ENCODE measurements around the gene IL18R1. TPM values are rescaled to one million over a fixed set of nuclear protein-coding genes. Genes with fewer than 3 reads are reported as not detected.

IL18R1 gene
- total and polyA plus RNA-seq, 4 donors: 4.8 to 12.7 (median 5.9) TPM

DNA sequence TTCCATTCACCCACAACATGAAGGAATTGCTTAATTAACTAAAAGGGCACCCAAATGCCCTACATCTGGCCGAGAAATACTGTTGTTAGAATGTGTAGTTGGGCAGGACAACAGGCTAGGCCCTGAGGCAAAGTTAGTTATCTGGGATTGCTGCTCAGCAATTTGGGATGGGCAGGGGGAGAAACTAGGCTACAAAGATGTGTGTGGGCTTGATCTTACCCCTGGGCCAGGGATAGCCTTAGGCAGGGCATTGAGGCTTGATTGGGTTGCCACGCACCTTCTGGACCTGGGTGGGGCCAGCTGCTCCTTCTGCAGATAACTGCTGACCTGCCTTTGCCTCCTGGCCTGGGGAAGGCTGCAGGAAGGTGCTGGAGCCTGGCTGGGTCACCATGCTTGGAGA lies 76.8 kb downstream of the IL18R1 start:
- Histone ChIP-seq H3K9ac (ENCODE audit: low read depth in 1 of 2, low read length in 2 of 2) (no peak overlapping the region), H3K27ac (ENCODE audit: low read depth in 1 of 2, low read length in 2 of 2) (no peak overlapping the region), H3K4me1 (ENCODE audit: control insufficient read depth in 4 of 4, insufficient read depth in 4 of 4, low read length in 3 of 4) (no peaks in the 10 kb centered on the region), H3K9me3 (ENCODE audit: control insufficient read depth in 4 of 4, low read length in 3 of 4) (no peaks in the 10 kb centered on the region), H3K27me3 (ENCODE audit: control insufficient read depth in 4 of 4, insufficient read depth in 4 of 4, low read length in 3 of 4) (no peaks in the 10 kb centered on the region), H3K36me3 (ENCODE audit: control insufficient read depth in 4 of 4, insufficient read depth in 3 of 4, low read depth in 1 of 4, low read length in 3 of 4) (no peaks in the 10 kb centered on the region), H3K4me3 (ENCODE audit: low read depth in 1 of 3, low read length in 3 of 3) (no peak overlapping the region)
- TF ChIP-seq FOXA1 (IDR thresholded peaks at IDR 0.05): no peak
- TF ChIP-seq RXRA (IDR thresholded peaks at IDR 0.05): no peak
- TF ChIP-seq FOXA2 (IDR thresholded peaks at IDR 0.05): no peak
- TF ChIP-seq SP1 (IDR thresholded peaks at IDR 0.05): no peak
- TF ChIP-seq TAF1 (conservative IDR thresholded peaks at IDR 0.05): no peak
- TF ChIP-seq, protein P1, sequence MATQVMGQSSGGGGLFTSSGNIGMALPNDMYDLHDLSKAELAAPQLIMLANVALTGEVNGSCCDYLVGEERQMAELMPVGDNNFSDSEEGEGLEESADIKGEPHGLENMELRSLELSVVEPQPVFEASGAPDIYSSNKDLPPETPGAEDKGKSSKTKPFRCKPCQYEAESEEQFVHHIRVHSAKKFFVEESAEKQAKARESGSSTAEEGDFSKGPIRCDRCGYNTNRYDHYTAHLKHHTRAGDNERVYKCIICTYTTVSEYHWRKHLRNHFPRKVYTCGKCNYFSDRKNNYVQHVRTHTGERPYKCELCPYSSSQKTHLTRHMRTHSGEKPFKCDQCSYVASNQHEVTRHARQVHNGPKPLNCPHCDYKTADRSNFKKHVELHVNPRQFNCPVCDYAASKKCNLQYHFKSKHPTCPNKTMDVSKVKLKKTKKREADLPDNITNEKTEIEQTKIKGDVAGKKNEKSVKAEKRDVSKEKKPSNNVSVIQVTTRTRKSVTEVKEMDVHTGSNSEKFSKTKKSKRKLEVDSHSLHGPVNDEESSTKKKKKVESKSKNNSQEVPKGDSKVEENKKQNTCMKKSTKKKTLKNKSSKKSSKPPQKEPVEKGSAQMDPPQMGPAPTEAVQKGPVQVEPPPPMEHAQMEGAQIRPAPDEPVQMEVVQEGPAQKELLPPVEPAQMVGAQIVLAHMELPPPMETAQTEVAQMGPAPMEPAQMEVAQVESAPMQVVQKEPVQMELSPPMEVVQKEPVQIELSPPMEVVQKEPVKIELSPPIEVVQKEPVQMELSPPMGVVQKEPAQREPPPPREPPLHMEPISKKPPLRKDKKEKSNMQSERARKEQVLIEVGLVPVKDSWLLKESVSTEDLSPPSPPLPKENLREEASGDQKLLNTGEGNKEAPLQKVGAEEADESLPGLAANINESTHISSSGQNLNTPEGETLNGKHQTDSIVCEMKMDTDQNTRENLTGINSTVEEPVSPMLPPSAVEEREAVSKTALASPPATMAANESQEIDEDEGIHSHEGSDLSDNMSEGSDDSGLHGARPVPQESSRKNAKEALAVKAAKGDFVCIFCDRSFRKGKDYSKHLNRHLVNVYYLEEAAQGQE (IDR thresholded peaks at IDR 0.05): no peak
- TF ChIP-seq HNF4A (conservative IDR thresholded peaks at IDR 0.05): no peak
- no peak for TF ChIP-seq GABPA (IDR thresholded peaks at IDR 0.05 in 1 of 2, conservative IDR thresholded peaks at IDR 0.05 in 1 of 2)
- TF ChIP-seq, protein P2, sequence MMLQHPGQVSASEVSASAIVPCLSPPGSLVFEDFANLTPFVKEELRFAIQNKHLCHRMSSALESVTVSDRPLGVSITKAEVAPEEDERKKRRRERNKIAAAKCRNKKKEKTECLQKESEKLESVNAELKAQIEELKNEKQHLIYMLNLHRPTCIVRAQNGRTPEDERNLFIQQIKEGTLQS (IDR thresholded peaks at IDR 0.05): no peak
- no peak for TF ChIP-seq JUND (IDR thresholded peaks at IDR 0.05)
- TF ChIP-seq, protein P3, sequence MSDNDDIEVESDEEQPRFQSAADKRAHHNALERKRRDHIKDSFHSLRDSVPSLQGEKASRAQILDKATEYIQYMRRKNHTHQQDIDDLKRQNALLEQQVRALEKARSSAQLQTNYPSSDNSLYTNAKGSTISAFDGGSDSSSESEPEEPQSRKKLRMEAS (IDR thresholded peaks at IDR 0.05): no peak
- no peak for TF ChIP-seq HNF4G (IDR thresholded peaks at IDR 0.05)
- no peak for TF ChIP-seq RAD21 (IDR thresholded peaks at IDR 0.05)
- no peak for DNase-seq (ENCODE audit: low spot score)
- WGBS: 90% methylated on average over 2 of the region's 2 CpGs

DNA sequence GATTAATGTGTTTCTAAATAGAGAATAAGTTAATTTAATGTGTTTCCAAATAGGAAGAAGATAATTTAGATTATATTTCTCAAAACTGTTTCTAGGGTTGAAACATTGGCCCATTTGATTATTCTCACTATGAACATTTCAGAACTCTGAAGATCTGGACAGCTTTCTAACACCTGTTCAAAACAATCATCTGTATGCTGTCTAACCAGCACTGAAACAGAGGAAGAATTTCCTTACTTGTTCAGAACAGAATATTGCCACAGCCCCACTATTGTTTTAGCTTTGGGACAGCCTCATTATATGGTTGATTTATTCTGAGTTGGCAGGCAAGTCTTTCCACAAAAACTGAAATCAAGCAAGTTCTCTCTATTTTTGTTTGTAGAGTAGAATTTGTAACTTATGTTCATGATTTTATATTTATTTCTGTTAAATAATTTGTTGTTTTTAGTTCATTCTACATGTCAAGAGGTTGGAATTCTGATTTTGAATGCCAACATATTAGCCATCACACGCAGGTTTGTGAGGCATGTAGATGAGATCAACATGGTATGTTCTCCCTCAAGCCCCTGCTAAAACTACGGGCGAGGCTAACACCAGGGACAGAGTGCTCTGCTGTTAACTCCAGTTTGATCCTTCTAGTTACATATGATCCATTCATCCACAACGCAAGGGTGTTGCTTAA lies 78.5 kb downstream of the IL18R1 start:
- no peak for DNase-seq (ENCODE audit: low spot score)
- no peaks in the 10 kb centered on the region for H3K36me3 ChIP-seq (ENCODE audit: control insufficient read depth in 4 of 4, insufficient read depth in 3 of 4, low read depth in 1 of 4, low read length in 3 of 4)
- WGBS: 96% methylated on average over 4 of the region's 4 CpGs
- no peaks in the 10 kb centered on the region for H3K4me1 ChIP-seq (ENCODE audit: control insufficient read depth in 4 of 4, insufficient read depth in 4 of 4, low read length in 3 of 4)
- H3K9me3 ChIP-seq (ENCODE audit: control insufficient read depth in 4 of 4, low read length in 3 of 4): no peaks in the 10 kb centered on the region
- H3K27ac ChIP-seq (ENCODE audit: low read depth in 1 of 2, low read length in 2 of 2): no peak overlapping the region
- no peak overlapping the region for H3K9ac ChIP-seq (ENCODE audit: low read depth in 1 of 2, low read length in 2 of 2)
- no peak overlapping the region for H3K4me3 ChIP-seq (ENCODE audit: low read depth in 1 of 3, low read length in 3 of 3)
- no peak for TF ChIP-seq HNF4G (IDR thresholded peaks at IDR 0.05)
- no peaks in the 10 kb centered on the region for H3K27me3 ChIP-seq (ENCODE audit: control insufficient read depth in 4 of 4, insufficient read depth in 4 of 4, low read length in 3 of 4)

DNA sequence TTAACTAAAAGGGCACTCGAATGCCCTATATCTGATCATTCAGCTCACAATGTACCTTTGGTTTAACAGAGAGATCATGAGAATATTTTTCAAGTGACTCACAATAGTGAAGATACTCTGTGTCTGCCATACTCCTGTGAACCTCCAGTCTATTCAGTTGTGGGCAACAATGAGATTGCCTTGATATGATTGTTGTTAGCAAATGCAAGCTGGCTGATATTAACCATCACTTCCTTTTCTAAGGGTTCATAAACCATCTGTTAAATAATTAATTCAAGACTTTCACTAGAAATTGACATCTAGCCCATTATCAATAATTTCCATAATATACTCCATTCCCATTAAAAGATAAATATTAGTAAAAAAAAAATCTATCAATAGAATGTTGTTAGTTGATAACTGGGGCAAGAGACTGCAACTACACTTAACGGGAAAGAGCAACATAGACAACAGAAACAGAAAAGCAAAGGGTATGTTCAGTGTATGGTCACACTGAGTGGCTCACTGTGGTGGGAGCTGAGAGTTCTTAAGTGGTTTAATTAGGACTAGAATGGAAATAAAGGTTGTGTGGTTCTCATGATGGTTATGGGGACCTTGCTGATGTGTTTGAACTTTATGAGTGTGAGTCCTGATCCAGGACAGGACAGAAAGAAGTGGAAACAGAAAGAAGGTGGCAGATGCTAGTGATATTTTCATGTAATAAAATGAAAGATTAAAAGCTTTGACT lies 79.2 kb downstream of the IL18R1 start:
- TF ChIP-seq, protein P3 (IDR thresholded peaks at IDR 0.05): no peak
- TF ChIP-seq FOXA1 (IDR thresholded peaks at IDR 0.05) (no peak), SP1 (IDR thresholded peaks at IDR 0.05) (no peak)
- H3K4me1 ChIP-seq (ENCODE audit: control insufficient read depth in 4 of 4, insufficient read depth in 4 of 4, low read length in 3 of 4): no peaks in the 10 kb centered on the region
- no peak overlapping the region for H3K9ac ChIP-seq (ENCODE audit: low read depth in 1 of 2, low read length in 2 of 2)
- H3K27ac ChIP-seq (ENCODE audit: low read depth in 1 of 2, low read length in 2 of 2): no peak overlapping the region
- DNase-seq (ENCODE audit: low spot score): no peak
- no peaks in the 10 kb centered on the region for H3K9me3 ChIP-seq (ENCODE audit: control insufficient read depth in 4 of 4, low read length in 3 of 4)
- H3K4me3 ChIP-seq (ENCODE audit: low read depth in 1 of 3, low read length in 3 of 3): no peak overlapping the region
- no peaks in the 10 kb centered on the region for H3K27me3 ChIP-seq (ENCODE audit: control insufficient read depth in 4 of 4, insufficient read depth in 4 of 4, low read length in 3 of 4)
- WGBS: 95% methylated on average over 2 of the region's 2 CpGs
- no peaks in the 10 kb centered on the region for H3K36me3 ChIP-seq (ENCODE audit: control insufficient read depth in 4 of 4, insufficient read depth in 3 of 4, low read depth in 1 of 4, low read length in 3 of 4)
